GM19438 (cell line): ENCODE data around the gene CENPX.

ENCODE experiments used
- ATAC-seq: cut with Tn5 transposase; IDR thresholded peaks from one replicate; pipeline ENCODE4 v1.9.1; 2021; ENCODE audit warnings: low read depth; ENCODE audit not compliant: unreplicated experiment

CENPX gene

DNA sequence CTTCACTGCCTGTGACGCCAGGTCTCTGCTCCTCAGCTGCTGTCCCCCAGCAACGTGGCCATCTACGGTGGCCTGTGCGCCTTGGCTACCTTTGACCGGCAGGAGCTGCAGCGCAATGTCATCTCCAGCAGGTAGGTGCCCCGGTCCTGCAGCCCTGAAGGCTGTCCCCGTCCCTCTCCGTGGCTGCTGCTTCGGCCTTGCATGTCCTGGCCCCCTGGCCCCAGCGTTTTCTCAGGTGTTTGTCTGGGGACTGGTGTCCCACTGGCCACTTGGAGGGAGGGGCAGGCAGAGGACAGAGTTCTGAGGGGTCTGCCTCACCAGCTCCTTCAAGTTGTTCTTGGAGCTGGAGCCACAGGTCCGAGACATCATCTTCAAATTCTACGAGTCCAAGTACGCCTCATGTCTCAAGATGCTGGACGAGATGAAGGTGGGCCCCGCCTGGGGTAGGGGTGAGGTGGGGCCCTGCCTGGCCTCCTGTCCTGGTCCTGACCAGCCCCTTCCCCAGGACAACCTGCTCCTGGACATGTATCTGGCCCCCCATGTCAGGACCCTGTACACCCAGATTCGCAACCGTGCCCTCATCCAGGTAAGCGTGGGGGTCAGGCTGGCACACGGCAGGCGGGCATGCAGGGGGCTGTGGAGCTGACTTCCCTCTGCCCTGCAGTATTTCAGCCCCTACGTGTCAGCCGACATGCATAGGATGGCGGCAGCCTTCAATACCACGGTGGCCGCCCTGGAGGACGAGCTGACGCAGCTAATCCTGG lies 33.5 kb upstream of the CENPX start:
- ATAC-seq: no peak

DNA sequence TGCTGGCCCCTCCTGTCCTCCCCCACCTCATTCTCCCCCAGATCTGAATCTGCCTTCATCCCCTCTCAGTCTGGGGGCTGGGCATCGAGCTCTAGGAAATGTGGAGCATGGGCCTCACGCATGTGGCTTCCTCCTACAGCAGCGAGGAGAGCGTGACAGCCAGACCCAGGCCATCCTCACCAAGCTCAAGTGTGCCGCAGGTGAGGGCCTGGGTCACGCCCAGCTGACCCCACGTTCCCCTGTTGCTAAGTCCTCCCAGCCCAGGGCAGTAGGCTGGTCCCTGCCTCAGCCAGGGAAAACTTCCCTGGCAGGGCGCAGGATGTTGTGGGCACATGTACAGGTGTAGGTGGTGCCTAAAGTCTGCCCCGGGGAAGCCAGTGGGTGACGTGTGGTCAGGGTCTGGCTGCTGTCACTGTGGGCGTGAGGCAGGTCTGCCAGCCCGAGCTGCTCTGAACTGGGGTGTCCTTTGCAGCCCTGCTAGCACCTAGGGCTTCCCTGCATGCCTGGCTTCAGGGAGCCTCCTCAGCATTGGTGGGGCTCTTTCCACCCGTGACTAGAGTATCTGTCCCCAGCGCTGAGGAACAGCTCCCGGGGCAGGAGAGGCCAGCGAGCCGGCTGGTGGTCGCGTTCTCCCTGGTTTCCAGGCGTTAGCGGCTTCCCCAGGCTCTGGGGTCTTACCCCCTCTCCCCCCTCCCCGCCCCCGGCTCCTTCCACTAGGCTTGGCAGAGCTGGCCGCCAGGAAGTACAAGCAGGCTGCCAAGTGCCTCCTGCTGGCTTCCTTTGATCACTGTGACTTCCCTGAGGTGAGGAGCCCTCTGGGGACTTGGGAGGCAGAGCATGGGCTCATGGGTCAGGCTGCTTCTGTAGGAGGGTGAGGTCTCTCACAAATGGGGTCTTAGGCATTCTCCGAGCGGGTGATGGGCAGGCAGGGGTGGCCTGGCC lies 32.6 kb upstream of the CENPX start:
- no peak for ATAC-seq

- no peak for ATAC-seq
Measured at GRCh38 chr17:82054351-82055022, 31.8 kb upstream of the CENPX start.

DNA sequence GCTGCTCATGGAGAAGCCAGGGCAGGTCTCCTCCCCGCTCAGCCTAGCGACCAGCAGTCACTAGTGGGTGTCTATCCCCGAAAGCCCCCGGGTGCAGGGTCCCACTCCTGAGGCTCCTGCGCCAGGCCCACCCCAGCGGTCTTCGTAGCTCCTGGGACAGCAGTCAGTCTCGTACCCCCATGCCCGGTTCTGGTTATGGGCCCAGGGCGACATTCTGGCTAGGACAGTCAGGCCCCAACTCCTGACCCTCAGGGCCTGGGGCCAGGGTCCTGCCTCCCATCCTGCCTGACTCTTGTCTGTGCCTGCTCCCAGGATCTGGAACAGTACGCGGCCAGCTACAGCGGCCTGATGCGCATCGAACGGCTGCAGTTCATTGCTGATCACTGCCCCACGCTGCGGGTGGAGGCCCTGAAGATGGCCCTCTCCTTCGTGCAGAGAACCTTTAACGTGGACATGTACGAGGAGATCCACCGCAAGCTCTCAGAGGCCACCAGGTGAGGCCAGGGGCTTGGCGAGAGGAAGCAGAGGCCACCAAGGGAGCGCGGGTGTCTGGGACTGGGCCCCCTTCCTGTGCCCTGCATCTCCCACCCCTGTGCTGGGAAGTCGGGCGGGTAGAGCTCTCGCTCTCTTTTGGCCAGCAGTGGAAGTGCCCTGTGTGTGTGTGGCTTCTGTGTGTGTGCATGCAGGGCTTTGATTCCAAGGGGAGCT lies 31.0 kb upstream of the CENPX start:
- no peak for ATAC-seq

GRCh38 chr17:82053130-82053529 lies 30.5 kb upstream of the CENPX start:
- ATAC-seq: no peak

DNA sequence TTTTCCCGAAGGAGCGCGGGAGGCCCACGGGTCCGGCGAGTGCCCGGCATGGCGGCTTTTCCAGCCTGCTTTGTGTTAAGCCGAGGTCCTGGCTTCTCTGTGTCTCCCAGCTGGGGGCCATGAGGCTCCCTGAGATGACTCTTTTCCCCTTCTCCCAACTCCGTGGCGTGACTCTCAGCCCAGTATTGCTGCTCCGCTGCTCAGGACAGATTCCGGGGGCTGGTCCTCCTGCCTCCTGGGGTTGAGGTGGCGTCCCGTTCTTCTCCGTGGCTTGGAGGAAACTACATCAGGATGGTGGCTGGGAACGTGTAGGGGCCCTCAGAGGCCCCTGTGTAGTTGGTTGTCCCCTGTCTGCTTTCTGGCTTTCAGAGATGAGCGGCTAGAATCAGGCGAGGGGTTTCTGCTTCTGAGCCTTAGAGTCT lies 30.0 kb upstream of the CENPX start:
- no peak for ATAC-seq

GRCh38 chr17:82051776-82052637 lies 29.3 kb upstream of the CENPX start, which contains the start of the genes GPS1 and RFNG:
Gene GPS1 (plus strand): TSS chr17:82051898. CDS start chr17:82051932, 34 bp downstream.
Gene RFNG (minus strand): TSS chr17:82051811. CDS start chr17:82051766, 45 bp downstream.
- ATAC-seq: peak; percentile 68

- ATAC-seq: peak; percentile 5
Measured at GRCh38 chr17:82050761-82051641, 28.3 kb upstream of the CENPX start.

DNA sequence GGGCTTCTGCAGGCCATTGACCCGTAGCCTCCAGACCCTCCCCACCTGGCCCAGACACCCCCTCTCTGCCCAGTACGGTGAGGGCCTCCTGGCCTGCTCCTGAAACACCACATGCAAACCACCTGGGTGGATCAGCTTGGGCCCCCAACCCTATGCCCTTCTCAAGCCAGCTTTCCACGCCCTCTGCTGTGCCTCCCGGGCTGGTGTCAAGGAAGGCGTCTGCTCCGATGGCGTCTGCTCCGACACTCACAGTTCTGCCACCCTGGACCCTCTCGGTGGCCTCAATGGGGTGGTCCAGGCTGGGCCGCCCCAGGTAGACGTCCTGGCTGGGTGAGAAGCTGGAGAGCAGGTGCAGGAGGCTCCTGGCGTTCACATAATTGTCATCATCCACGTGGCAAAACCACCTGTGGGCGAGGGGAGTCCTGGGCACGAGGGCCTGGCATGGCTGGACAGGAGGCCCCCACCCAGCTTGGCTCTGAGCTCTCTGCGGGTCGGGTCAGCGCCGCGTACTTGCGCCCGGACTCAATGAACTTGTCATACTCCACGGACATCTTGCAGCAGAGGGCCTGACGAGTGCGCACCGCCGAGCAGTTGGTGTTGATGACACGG lies 27.6 kb upstream of the CENPX start:
- no peak for ATAC-seq

DNA sequence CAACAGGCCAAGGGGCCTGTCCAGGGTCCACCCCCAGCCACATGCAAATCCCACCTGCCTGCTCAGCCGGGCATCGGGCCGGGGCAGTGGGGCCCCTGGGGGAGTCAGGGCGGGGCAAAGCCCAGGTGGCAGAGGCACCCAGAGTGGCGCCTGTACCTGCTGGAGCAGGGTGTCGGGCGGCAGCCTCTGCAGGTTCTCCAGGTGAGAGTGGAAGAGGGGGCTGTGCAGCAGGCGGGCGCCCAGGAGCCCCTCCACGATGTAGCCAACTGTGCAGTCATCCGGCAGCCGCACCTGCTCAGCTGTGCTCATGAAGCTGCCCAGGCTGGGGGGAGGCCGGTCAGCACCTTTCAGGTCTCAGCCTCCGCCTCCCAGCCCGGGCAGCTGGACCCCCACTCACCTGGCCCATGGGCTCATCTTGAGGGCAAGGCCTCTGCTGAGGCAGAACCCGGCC lies 26.9 kb upstream of the CENPX start:
- ATAC-seq: no peak

GRCh38 chr17:82049106-82049505 lies 26.4 kb upstream of the CENPX start:
- no peak for ATAC-seq

DNA sequence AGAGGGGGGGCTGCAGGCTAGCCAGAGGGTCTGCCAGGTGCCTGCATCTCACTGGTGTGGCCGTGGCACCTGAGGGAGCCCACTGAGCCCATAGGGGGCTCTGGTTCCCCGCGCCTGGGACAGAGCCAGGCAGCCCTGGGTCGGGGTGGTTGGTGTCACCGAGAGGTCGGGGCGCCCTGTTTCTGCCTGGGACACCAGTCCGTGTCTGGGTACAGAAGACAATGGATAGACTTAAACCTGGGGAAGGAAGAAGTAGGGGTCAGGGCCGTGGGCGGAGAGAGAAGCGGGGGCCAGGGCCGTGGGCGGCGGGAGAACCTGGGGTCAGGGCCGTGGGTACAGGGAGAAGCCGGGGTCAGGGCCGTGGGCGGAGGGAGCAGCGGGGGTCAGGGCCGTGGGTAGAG lies 25.9 kb upstream of the CENPX start:
- no peak for ATAC-seq

DNA sequence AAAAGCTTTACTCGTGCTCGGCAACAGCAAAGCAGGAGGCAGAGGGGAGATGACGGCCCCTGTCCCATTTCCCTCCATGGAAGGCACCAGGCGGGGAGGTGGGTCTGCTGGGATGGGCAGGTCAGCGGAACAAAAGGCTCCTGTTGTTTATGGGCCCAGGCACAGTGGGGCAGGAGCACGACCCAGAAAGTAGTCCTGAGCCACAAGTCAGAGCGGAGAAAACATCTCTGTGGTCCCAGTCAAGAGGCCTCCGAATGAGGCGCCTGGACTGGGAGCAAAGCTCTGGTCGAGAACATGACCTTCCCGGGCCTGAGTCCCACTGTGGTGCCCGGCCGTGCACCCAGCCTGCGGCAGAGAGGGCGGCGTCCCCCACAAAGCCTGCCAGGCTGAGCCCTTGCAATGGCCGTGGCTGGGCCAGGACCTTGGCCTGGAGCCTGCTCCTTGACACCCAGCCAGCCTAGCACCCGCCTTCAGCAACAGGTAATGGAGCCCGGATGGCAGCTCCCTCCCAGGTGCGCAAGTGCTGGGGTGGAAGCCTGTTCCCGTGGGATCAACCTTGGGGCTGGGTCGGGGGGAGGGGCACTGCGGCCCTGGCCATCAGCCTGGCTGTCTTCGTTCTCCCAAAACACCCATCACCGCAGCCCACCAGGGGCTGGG lies 25.4 kb upstream of the CENPX start:
- no peak for ATAC-seq

DNA sequence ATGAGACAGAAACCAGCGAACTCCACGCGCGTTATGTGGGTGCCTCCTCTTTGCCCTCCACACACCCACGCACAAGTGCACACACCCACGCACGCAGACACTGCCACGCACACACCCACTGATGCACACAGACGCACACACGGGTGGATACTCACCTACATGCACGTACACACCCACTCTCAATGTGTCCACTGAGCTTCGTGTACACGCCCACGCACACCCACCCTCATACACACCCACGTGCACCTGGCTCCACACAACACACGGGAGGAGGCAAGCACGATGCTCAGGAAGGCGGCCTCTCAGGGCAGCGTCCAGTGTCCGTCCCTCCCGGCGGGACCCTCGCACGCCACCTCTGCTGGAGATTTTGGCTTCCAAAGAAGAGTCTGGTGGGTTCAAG lies 24.7 kb upstream of the CENPX start:
- ATAC-seq: no peak

DNA sequence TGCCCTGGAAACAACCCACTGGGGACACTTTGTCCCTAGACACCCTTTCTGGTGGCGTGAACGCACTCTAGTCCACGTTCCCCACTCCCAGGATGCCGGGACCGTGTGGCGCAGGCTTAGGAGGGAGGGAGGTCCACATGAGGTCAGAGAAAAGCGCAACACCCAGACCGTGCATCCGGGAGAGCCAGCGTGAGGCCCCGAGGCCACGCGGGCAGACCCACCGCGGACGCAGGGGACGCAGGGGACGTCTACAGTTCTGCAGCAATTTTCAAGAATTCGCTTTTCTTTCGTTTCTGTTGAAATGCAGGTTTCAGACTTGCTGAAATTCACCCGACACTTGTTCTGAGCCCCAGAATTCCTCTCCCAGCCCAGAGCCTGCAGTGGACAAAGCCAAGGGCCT lies 24.2 kb upstream of the CENPX start:
- ATAC-seq: no peak

DNA sequence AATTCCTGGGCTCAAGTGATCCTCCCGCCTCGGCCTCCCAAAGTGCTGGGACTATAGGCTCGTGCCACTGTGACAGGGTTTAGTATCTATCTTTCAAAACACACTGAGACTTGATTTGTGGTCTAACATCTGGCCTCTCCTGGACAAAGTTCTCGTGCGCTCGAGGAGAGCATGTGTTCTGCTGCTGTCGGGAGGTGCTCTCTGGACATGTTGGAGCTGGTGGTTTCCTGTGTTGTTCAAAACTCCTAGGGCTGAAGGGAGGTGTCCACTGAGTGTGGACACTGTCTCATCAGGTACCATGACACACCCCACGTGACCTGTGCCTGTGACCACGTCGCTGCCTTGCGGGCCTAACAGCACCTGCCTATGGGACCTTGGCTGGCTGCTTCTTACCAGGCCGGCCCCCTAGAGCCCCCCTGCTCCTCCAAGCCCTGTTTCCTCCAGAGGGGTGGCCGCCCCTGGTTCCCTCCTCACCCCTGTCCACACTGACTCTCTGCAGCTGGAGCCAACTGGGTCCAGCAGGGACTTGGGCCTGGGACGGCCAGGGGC lies 23.3 kb upstream of the CENPX start:
- ATAC-seq: no peak

DNA sequence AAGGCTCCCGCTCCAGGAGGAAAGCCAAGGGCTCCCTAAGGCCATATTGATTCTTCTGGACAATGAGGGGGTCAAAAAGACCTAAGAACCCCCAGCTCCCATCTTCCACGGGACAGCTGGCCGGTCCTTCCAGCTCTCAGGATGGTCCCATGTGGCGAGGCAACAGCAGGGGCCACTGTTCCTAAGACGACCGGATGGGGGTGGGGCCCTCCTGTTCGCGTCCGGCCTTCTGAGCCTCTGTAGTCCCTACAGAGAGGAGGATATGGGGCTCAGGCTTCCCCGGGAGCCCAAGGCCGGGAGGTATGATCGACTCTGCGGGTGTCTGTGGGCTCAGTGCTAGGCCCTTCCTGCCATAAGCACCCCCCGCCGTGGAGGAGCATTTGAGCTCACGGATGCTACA lies 20.8 kb upstream of the CENPX start:
- ATAC-seq: no peak
